NCI-H510A treated with DMSO at 0.1 percent for 48 hours (cell line): ENCODE results near the gene COL19A1.
"Not testable (repeated sequence)": the region's sequence is repeated elsewhere in the genome, so short reads cannot be mapped to it uniquely, and the experiment has no call there.

Source experiments
- DNase-seq: peaks from one replicate; lab custom pipeline; 2025; lab: John Stamatoyannopoulos, UW

Gene COL19A1

DNA sequence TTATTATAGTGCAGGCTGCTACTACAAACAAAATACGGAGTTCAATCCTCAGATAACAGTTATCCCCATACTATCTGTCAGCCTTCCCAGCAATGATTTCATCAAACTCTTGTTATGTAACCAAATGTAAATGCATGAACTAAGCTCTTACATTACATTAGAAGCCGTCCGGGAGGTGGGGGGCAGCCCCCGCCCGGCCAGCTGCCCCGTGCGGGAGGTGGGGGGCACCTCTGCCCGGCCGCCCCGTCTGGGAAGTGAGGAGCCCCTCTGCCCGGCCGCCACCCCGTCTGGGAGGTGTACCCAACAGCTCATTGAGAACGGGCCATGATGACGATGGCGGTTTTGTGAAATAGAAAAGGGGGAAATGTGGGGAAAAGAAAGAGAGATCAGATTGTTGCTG lies 99.6 kb downstream of the COL19A1 start:
- DNase-seq: not testable (repeated sequence)

DNA sequence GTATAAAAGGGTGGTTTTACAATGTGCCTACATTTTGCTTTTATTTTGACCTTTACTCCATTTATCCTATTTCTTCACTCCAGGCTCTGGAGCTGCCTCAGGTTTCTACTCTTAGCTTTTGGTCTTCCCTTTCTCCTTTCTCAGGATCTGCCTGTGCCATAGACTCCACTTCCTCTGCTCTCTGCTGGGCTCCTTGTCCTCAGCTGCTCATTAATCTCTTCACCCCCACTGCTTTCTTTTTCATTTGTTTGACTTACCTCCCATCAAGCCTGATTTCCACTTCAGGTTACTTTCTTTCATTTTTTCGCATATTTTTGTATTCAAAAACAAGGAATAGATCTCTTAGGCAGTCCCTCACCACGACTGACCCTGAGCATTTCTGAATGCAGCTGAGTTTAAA lies 106.8 kb downstream of the COL19A1 start:
- no peak for DNase-seq

DNA sequence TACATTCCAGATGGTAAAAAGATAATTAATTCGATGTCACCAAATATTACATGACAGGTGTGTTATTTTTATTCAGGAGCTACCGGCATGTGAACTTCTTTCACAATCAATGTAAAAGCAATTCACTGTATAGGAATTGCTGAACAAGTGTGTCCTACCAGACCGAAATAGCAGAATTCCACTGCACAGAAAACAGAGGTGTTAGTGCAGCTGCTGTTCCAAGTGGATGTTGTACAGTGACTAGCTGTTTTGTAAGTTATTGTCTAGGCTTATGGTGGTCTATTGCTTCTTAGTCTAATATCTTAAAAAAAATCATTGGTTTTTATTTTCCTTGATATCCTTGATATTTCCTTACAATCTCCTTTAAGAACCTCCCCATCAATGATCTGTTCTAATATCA lies 107.4 kb downstream of the COL19A1 start:
- DNase-seq: no peak

DNA sequence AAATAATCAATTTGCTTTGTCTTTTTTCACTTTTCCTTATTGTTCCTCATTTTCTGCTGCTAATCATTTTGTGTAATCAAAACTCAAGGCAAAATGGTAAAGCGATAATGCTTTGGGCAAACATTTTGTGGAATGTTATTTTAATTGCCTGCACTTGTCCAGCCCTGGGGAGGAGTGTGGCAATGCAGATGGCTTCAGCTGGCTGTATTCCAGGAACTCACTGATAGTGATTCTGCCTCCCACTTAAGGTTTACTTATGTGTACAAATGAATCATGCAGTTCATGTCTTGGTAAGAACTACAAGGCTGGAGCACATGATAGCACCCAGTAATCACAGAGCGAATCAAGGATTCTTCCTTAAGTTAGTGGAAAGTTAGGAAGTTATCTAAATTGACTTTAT lies 107.8 kb downstream of the COL19A1 start:
- DNase-seq: peak; percentile 51

DNA sequence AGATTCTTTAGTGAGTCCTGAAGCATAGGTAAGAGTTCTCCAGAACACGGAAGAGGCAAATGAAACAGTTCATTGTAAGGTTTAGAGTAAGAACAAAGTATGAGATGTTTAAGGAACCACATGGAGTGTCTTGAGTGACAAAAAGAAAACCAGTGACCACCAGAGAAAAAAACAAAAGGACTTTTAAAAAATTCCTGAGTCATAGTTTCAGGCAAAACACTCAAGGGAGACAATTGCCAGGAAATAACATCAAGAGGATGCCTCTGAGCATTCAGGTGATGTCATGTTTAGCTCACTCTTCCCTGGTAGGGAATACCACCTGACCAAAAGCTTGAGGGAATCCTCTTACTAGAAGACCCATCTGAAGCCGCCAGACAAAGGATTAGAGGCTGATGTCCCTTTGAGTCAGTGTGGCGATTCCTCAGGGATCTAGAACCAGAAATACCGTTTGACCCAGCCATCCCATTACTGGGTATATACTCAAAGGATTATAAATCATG lies 110.3 kb downstream of the COL19A1 start:
- DNase-seq: no peak

DNA sequence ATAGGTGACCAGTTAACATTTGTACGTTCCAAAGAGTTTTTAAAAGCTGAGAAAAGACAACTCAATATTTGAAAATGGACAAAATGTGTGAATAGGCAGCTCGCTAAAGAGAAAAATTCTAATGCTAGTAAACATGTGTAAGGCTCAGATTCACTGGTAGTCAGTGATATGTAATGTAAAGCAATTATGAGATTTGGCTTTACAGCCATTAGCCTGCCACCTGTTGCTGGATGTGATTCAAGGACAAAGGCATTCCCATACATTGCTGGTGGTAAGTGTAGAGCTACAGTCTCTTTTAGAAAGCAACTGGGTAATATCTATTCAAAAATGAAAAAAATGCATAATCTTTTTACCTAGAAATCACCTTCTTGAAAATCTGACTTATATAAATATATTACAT lies 114.3 kb downstream of the COL19A1 start:
- DNase-seq: no peak

DNA sequence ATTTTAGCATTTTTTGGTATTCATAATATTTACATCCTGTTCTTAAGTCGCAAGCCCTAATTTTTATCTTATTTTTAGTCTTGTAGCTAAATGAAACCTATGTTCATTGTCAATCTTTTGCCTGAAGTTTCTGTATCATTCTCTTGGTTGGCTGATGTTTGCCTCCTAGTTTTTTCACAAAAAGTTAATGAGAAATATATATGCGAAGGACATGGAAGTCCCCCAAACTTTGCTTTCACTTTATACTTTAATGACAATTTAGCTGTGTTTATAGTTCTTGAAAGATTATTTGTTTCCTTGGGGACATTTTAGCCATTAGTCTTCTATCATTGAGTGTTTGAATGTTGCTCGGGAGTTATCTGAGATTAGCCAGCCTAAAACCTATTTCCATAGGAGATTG lies 118.2 kb downstream of the COL19A1 start:
- DNase-seq: no peak

DNA sequence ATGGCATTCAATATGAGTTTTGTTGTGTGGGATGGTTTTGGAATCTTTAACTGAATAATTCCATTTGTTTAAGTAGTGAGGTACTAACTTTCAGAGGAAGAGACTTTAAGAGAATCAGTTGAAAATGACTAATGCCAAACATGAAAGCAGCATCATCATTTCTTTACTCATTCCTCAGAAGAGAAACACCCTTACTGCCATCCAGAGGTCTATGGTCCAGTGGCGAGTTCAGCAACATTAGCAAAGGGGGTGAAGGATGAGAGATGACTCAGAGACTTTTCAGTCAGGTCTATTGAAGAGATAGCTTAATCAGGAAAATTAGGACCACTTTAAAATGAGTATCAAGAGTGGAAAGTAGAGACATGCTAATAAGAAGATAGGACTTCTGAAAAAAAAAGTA lies 118.8 kb downstream of the COL19A1 start:
- no peak for DNase-seq

DNA sequence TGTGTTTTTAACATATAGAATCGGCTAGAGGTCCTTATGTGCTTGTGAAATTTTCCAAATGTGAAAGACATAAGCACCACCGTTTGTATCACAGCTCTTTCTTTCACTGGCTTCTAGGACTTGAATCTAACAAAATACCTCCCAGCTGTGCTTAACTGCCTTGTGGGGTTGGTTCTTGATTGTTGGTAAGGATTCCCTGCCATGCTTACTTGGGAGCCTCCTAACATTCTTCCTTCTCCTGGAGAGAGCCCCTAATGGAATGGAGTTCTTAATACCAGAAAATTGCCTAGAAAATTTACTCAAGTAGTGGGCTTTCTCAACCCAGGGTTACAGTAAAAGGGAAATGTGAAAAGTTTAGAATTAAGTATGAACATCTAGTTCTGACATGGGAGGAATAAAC lies 121.2 kb downstream of the COL19A1 start:
- DNase-seq: no peak

DNA sequence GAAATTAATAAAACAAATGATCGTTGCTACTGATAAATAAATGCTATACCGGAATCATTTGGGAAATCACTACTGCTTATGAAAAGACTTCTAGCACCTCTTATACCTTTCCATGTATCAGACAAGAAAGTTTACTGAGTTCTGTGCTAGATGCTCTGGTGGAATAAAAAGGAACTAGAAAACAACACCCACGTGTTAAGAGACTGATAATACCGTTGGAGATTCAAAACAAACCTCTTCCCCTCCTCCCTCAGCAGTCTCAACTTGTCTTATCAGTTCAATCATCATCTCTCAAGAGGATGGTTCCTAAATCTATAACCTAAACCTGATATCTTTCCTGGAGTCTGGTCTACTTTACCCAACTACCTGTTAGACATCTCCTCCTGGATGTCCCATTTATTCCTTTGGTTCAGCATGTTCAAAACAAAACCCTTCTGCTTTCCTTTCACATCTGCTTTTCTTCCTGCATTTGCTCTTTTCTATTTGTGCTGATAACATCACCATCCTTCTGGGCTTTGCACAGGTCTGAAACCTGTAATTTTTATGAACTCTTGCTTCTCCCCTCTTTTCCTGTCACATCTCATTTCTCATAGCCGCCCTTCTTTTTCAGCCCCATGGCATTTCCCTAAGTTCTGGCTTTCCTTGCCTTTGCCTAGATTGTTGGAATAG lies 122.2 kb downstream of the COL19A1 start:
- no peak for DNase-seq

DNA sequence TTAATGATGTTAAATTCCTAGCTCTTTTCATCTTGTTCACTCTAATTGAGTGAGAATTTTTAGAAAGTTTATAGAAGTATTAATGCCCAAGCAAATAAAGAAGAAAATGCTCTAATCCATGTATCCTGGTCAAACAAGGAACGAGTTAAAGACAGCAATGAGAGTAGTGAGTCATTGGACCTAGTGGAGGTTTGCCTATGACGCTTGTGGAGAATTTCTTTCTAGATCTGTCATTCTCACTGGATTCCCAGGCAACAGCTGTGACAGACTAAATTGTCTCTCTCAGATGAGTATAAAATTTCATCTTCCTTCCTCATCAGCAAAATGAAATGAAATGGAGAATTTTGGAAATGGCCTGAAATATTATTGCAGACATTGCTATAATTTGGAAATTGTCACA lies 127.9 kb downstream of the COL19A1 start:
- no peak for DNase-seq

DNA sequence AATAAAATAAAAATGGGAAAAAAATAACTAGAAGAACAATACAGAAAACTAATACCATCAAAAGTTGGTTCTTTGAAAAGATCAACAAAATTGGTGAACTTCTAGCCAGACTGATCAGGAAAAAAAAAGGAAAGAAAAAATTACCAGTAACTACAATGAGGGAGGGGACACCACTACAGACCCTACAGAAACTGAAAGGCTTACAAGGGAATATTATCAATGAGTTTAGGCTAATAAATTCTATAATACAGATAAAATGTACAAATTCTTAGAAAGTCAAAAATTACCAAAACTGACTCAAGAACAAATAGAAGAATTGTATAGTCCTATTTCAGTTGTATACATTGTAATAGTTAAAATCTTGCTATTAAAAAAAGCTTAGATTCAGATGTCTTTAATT lies 141.8 kb downstream of the COL19A1 start:
- DNase-seq: no peak

DNA sequence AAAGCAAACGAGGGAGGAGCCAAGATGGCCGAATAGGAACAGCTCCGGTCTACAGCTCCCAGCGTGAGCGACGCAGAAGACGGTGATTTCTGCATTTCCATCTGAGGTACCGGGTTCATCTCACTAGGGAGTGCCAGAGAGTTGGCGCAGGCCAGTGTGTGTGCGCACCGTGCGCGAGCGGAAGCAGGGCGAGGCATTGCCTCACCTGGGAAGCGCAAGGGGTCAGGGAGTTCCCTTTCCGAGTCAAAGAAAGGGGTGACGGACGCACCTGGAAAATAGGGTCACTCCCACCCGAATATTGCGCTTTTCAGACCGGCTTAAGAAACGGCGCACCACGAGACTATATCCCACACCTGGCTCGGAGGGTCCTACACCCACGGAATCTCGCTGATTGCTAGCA lies 144.0 kb downstream of the COL19A1 start:
- not testable (repeated sequence) for DNase-seq

DNA sequence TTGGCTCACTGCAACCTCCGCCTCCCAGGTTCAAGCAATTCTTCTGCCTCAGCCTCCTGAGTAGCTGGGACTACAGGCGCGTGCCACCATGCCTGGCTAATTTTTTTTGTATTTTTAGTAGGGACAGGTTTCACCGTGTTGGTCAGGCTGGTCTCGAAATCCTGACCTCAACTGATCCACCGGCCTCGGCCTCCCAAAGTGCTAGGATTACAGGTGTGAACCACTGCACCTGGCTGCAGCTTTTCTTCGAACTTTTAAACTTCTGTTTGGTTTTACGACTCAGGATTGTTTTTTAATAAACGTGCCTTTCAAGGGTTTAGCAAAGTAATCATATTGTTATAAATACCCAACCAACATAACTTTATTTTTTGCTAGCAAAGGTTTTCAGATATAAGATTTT lies 156.8 kb downstream of the COL19A1 start:
- not testable (repeated sequence) for DNase-seq

DNA sequence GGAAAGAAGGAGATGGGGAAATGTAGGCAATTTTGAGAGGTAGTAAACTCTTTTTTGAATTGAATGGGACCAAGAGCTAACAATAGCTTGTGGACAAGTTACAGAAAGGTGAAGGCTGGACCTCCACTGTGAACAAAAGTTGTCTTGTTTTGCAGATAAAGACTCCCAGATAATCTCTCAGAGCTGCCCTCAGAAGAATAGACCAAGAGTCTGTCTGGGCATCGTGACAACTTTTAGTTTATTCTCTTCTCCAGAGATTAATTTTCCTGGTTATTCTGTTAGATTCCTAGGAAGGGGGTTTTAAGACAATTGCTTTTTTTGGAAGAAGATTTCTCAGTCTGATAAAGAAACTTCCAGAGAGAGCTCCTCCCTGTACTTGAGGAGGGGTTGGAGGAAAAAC lies 161.9 kb downstream of the COL19A1 start:
- DNase-seq: no peak

DNA sequence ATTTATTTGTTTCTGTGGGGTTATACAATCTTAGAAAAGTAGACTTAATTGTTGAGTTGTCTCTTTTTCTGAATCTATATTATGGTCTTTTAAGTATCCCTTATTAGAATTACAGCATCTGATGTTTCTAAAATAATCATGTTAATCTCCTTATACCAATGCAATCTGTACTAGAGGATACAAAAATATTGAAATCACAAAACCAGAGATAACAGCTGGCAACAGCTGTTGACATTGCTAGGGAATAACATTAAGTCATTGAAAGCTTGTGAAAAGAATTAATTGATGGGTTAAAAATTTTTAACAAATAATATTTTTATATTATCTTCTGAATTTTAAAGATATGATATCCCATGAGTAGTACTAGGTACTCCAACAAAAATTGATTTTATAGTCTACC lies 162.6 kb downstream of the COL19A1 start:
- DNase-seq: no peak

DNA sequence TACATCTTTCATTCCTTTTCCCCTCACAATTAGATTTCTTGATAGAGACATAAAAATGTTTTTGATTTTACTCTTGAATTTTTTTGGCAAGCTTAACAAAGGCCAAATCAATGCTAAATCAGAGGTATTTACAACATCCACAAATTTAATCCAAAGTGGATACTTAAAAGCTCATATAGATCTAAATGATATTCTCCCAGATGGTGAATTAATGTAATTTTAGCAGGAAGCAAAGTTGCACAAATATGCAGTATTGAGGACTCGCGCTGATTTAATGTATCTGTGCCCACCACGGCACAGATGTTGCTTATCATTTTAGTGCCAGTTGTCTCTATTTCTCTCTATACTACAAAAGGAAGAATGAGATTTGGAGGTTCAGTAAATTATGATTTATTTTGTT lies 167.4 kb downstream of the COL19A1 start:
- no peak for DNase-seq

DNA sequence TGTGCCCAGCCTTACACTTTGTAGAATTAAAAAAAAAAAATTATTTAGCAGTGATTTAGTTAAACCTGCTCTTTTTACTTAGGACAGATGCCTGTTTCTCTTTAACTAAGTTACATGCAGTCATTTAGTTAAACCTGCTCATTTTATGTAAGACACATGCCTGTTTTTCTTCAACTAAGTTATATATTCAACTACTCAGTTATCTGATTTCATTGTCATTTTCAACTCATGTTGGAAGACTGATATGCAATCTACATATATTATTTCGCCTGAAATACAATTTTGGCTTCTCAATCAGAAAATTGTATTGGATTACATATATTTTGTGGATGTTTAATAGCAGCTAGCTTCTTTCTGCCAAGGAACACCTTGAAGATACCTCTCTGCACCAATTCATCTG lies 171.1 kb downstream of the COL19A1 start:
- no peak for DNase-seq

DNA sequence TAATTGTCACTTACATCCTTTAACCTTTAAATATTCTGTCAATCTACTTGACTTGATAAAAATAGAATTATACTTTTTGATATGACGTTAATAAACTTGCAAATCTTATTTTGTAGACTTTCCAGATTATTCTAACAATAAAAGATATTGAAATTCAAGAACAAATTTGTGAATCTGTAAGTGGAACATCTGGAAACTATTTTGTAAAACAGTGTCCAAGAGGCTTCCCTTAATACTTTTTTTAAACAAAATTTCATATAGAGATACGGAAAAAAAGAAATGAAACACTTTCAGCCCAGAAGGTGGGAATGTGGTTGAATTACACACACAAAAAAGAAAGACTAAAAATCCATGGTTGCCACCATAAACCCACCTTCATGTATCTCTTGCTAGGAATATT lies 174.4 kb downstream of the COL19A1 start:
- DNase-seq: no peak

DNA sequence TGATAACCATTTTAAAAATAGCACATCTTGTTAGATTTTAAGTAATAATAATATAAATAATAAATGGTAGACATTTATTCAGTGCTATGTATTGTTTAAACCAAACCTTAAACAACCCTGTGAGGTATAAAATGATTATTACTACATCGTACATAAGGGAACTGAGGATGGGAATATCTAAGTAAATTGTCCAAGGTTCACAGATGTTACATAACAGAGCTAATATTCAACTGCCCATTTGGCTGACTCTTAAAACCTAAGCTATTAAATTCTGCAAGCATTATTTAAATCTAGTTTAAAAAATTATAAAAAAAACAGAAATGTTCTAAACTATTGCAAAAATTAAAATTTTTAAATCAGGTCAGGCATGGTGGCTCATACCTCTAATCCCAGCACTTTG lies 175.1 kb downstream of the COL19A1 start:
- no peak for DNase-seq

DNA sequence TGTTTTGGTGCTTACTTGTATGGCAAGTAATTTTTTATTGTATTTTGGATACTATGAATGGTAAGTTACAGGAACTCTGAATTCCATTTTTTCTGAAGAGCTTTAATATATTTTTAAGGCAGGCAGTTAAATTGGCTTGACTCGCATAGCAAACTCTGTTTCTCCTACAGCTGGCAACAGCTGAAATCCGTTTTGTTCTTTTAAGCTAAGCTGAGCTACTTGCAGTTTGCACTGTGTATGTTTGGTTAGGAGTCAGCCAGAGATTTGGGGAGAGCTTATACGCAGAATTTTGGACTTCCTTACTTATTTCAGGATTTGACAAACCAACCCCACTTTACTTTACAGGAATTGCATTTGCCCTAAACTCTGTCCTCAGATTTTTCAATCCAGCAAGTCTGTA lies 179.1 kb downstream of the COL19A1 start:
- DNase-seq: no peak

DNA sequence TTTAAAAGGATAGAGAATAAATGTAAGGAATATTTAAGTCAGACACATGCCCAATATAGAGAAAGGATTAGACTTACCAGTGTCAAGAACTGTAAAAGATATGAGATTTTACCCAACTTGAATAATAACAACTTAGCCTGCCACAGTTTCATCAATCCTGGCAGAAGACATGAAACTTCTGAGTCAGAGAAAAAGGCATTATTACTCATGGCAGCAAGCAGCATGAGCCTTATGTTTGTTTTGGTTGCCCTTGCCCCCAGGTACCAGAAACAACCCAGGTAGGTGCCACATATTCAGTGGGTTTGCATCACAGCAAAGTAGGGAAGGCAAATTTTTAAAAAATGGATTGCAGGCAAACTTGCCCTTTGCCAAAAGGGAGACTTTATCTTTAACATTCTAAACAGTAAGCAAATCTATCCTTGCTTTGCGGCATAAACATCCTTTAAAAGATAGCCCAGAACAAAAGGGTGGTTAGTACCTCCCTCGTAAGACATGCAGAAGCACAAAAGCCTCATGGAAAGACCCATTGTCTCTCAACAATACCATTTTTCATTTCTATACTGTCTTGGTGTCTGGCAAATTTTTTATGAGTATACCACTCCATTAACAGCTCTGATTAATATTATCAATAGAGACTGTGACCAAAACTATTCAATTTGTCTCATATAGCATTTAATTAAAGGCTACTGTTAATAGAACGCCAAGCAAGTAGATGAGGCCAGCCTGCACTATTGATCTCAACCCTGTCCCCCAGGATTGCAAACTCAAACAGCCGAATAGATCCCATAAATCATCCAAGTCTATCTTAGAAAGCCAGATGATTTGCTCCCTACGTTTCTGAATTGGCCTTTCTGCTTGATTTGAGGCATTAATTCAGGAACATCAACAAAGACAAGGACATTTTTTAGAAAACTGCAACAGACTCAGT lies 185.1 kb downstream of the COL19A1 start:
- DNase-seq: no peak

DNA sequence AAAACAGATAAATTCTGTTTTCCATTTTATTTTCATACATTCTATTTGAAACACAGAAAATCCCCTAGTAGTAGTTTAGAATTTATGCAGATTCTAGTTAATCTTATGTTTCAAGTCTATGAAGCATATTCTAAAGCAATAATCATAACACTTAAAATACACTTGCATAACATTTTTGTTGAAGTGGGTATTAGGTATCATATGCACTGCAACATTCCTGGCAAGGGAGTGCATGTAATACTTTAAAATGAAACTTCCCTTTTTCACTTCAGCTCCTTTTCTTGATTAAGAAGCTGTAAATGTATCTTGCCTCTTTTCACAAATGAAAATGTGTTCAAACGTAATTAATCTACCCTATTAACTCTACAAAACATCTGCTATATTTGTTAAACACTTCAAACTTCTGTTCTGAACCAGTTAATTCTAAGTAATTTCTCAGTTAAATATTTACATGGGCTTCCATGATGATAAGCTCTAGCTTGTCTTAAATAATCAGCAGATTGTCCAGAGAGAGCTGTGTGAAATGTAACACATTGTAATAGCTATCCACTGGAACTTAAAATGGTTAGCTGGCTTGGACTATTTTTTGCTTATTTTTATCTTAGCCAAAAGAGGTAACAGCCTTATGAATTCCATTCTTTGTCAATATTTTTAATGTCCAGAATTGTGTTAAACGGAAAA lies 192.8 kb downstream of the COL19A1 start:
- no peak for DNase-seq
